Neural cell (in vitro differentiated cells): ENCODE measurements around the gene MRPL24. TPM values are rescaled to one million over a fixed set of nuclear protein-coding genes. Genes with fewer than 3 reads are reported as not detected.
A peak's percentile ranks its signal among the peaks of the same experiment; 100 is the strongest.

Experiments
- H2AFZ ChIP-seq: fragments of 200-600, 300-800 bp; sonication (generic), shearing (Covaris generic); 2 replicates; pipeline ENCODE4 v1.6.0; 2014; ENCODE audit warnings: low read depth, mild to moderate bottlenecking, antibody characterized with exemption, low read length, moderate library complexity
- H3F3A ChIP-seq: fragments of 200-600 bp; shearing (Covaris generic); 2 replicates; pipeline ENCODE4 v1.6.1; 2016; ENCODE audit warnings: mild to moderate bottlenecking, moderate library complexity, mixed read lengths, antibody characterized with exemption, low read length; ENCODE audit not compliant: insufficient read depth, poor library complexity, severe bottlenecking
- H3K27ac ChIP-seq: fragments of 200-600, 300-800 bp; sonication (generic), shearing (Covaris generic); 2 replicates; pipeline ENCODE4 v1.5.1; 2014; ENCODE audit warnings: mild to moderate bottlenecking, low read length, moderate library complexity
- H3K27me3 ChIP-seq: fragments of 300-800, 200-600 bp; sonication (generic), shearing (Covaris generic); 2 replicates; pipeline ENCODE4 v1.6.0; 2014; ENCODE audit warnings: mild to moderate bottlenecking, low read depth, low read length, moderate library complexity; ENCODE audit not compliant: insufficient read depth
- H3K36me3 ChIP-seq: fragments of 300-800, 200-600 bp; sonication (generic), shearing (Covaris generic); 2 replicates; pipeline ENCODE4 v1.5.1; 2014; ENCODE audit warnings: mild to moderate bottlenecking, antibody characterized with exemption, low read length, moderate library complexity; ENCODE audit not compliant: insufficient read depth
- H3K4me2 ChIP-seq: fragments of 300-800, 200-600 bp; sonication (generic), shearing (Covaris generic); 2 replicates; pipeline ENCODE4 v1.6.0; 2014; ENCODE audit warnings: mild to moderate bottlenecking, low read length
- H3K4me3 ChIP-seq: fragments of 300-800, 200-600 bp; sonication (generic), shearing (Covaris generic); 2 replicates; pipeline ENCODE4 v1.5.1; 2014; ENCODE audit warnings: mild to moderate bottlenecking, low read length, moderate library complexity
- H3K79me2 ChIP-seq: fragments of 200-600 bp; shearing (Covaris generic); replicated peaks from 2 replicates; pipeline ENCODE4 v1.6.0; 2014; ENCODE audit warnings: mild to moderate bottlenecking, low read length, moderate library complexity; ENCODE audit not compliant: insufficient read depth
- H3K9ac ChIP-seq: fragments of 300-800, 200-600 bp; sonication (generic), shearing (Covaris generic); 2 replicates; pipeline ENCODE4 v1.6.1; 2016; ENCODE audit warnings: mild to moderate bottlenecking, low read length, mixed read lengths
- H3K9me2 ChIP-seq: fragments of 200-600 bp; shearing (Covaris generic); 2 replicates; pipeline ENCODE4 v1.6.1; 2016; ENCODE audit warnings: mild to moderate bottlenecking, low read length, mixed read lengths; ENCODE audit not compliant: insufficient read depth
- H3K9me3 ChIP-seq: fragments of 200-600, 300-800 bp; sonication (generic), shearing (Covaris generic); 2 replicates; pipeline ENCODE4 v1.6.1; 2016; ENCODE audit warnings: mild to moderate bottlenecking, mixed run types, low read length, moderate library complexity, mixed read lengths
- H4K20me1 ChIP-seq: fragments of 200-600 bp; shearing (Covaris generic); 2 replicates; pipeline ENCODE4 v1.6.1; 2016; ENCODE audit warnings: mild to moderate bottlenecking, mixed run types; ENCODE audit not compliant: insufficient read depth
- CTCF ChIP-seq: fragments of 450-650 bp; IDR thresholded peaks from 2 replicates; pipeline ENCODE4 v1.5.1; 2014; ENCODE audit warnings: antibody characterized with exemption, mild to moderate bottlenecking, moderate library complexity; ENCODE audit not compliant: poor library complexity, severe bottlenecking
- RAD21 ChIP-seq: fragments of 450-650 bp; conservative IDR thresholded peaks from 2 replicates; pipeline ENCODE4 v1.6.1; 2014; ENCODE audit warnings: antibody characterized with exemption, mild to moderate bottlenecking, moderate library complexity
- SMC3 ChIP-seq: fragments of 450-650 bp; conservative IDR thresholded peaks from 2 replicates; pipeline ENCODE4 v1.6.1; 2014; ENCODE audit warnings: antibody characterized with exemption, mild to moderate bottlenecking, moderate library complexity; ENCODE audit not compliant: poor library complexity
- TAF1 ChIP-seq: IDR thresholded peaks from 2 replicates; pipeline ENCODE4 v1.6.1; 2012; ENCODE audit warnings: low read depth
- polyA plus RNA-seq: library from polyadenylated mRNA; depleted of rRNA; stranded (reverse); fragments of >200 nt; gene quantifications from 2 replicates; pipeline ENCODE4 v1.2.3, GENCODE V29; 2014

The MRPL24 gene
- polyA plus RNA-seq, 1 donor from 2014 or later: 56.5 TPM

GRCh38 chr1:156689035-156689952 is 51.6 kb downstream of the MRPL24 start:
- Histone ChIP-seq H3K36me3 (no peaks in the 10 kb centered on the region), H3K9me3 (no peaks in the 10 kb centered on the region), H3K27me3 (no peaks in the 10 kb centered on the region), H2AFZ (no peak overlapping the region), H3K4me3 (peak overlapping the region; percentile 51), H3K27ac (no peak overlapping the region), H3K9ac (no peak overlapping the region), H3K4me2 (no peak overlapping the region), H3F3A (no peaks in the 10 kb centered on the region), H3K79me2 (no peaks in the 10 kb centered on the region), H3K9me2 (no peaks in the 10 kb centered on the region), H4K20me1 (no peaks in the 10 kb centered on the region)
- TF ChIP-seq CTCF: peak; percentile 96
- peak; percentile 94 for TF ChIP-seq RAD21
- TF ChIP-seq SMC3: peak; percentile 91
- TF ChIP-seq TAF1: no peak

Other genes with a start within 250 kb of the MRPL24 start
- gene MEF2D, start 240.3 kb downstream of the MRPL24 start, polyA plus RNA-seq: 4.7 and 5.2 TPM in 2 replicates
- gene IQGAP3, start 168.5 kb downstream of the MRPL24 start, polyA plus RNA-seq: 0.32 TPM in 1 of 2 replicates, not detected in the other
- gene TTC24, start 161.4 kb downstream of the MRPL24 start, polyA plus RNA-seq: not detected in 2 replicates
- 95.7 and 111 TPM in 2 replicates for gene NAXE, start 149.3 kb downstream of the MRPL24 start, polyA plus RNA-seq
- gene GPATCH4, start 139.6 kb downstream of the MRPL24 start, polyA plus RNA-seq: 1.3 and 3.9 TPM in 2 replicates
- 22.9 and 24.6 TPM in 2 replicates for gene HAPLN2, start 121.7 kb downstream of the MRPL24 start, polyA plus RNA-seq
- gene BCAN, start 99.0 kb downstream of the MRPL24 start, polyA plus RNA-seq: 0.58 TPM in 1 of 2 replicates, not detected in the other
- gene NES, start 63.7 kb downstream of the MRPL24 start, polyA plus RNA-seq: 9.9 and 13.7 TPM in 2 replicates
- 3.4 and 7.7 TPM in 2 replicates for gene CRABP2, start 35.5 kb downstream of the MRPL24 start, polyA plus RNA-seq
- 11.9 and 13.1 TPM in 2 replicates for gene METTL25B, start 12.6 kb downstream of the MRPL24 start, polyA plus RNA-seq
- gene ISG20L2, start 12.3 kb downstream of the MRPL24 start, polyA plus RNA-seq: 8.5 and 13.1 TPM in 2 replicates
- 138 and 146 TPM in 2 replicates for gene HDGF, start 10.6 kb upstream of the MRPL24 start, polyA plus RNA-seq
- 17.5 and 23.3 TPM in 2 replicates for gene PRCC, start 26.4 kb upstream of the MRPL24 start, polyA plus RNA-seq
- gene SH2D2A, start 75.8 kb upstream of the MRPL24 start, polyA plus RNA-seq: not detected in 2 replicates
- gene INSRR, start 118.0 kb upstream of the MRPL24 start, polyA plus RNA-seq: 2.7 and 3.0 TPM in 2 replicates
- gene NTRK1, start 119.8 kb upstream of the MRPL24 start, polyA plus RNA-seq: 4.9 and 7.7 TPM in 2 replicates
- not detected in 2 replicates for gene PEAR1, start 152.6 kb upstream of the MRPL24 start, polyA plus RNA-seq
- not detected in 2 replicates for gene LRRC71, start 179.5 kb upstream of the MRPL24 start, polyA plus RNA-seq